Measurements from ENCODE around the gene MAPKAPK2.

- TF ChIP-seq ZNF425 (CRISPR knock-in tag; conservative IDR thresholded peaks at IDR 0.05) (no peak), CTCF (IDR thresholded peaks at IDR 0.05) (no peak), ATF3 (CRISPR knock-in tag; conservative IDR thresholded peaks at IDR 0.05) (no peak), NFYB (CRISPR knock-in tag; conservative IDR thresholded peaks at IDR 0.05; ENCODE audit: low read depth) (no peak), MYBL2 (CRISPR knock-in tag; IDR thresholded peaks at IDR 0.05) (no peak), ZNF263 (CRISPR knock-in tag; IDR thresholded peaks at IDR 0.05; ENCODE audit: low read depth) (no peak), USF1 (CRISPR knock-in tag; IDR thresholded peaks at IDR 0.05) (no peak), MXD4 (CRISPR knock-in tag; IDR thresholded peaks at IDR 0.05; ENCODE audit: borderline replicate concordance) (no peak), JUN (CRISPR knock-in tag; IDR thresholded peaks at IDR 0.05) (no peak)
Observed at GRCh38 chr1:206768472-206769303, 84.0 kb downstream of the MAPKAPK2 start.
